Measurements from ENCODE around the gene MEIKIN. TPM values are rescaled to one million over a fixed set of nuclear protein-coding genes. Genes with fewer than 3 reads are reported as not detected.

MEIKIN gene
- total and polyA plus RNA-seq, 2 of the 8 experiments (the other 6 are each of a cell fraction or from before 2014, with no cell fraction given), result not detected

GRCh38 chr5:131783874-131784273, 161.6 kb downstream of the MEIKIN start:
- no peak for TF ChIP-seq POLR2AphosphoS5 (IDR thresholded peaks at IDR 0.05; ENCODE audit: low read depth, low read length)
- TF ChIP-seq BCL11A (IDR thresholded peaks at IDR 0.05; ENCODE audit: low read depth in 2 of 2, low read length in 2 of 2), result no peak
- TF ChIP-seq CTCF (IDR thresholded peaks at IDR 0.05; ENCODE audit: control extremely low read depth in 1 of 3, insufficient read depth in 1 of 3, low read depth in 1 of 3, low read length in 3 of 3), result no peak
- TF ChIP-seq CTBP2 (IDR thresholded peaks at IDR 0.05; ENCODE audit: borderline replicate concordance, insufficient read depth, insufficient read length, low read length), result no peak
- Histone ChIP-seq H3K4me1 (replicated peaks in 1 of 4; ENCODE audit: control insufficient read depth in 3 of 4, insufficient read depth in 4 of 4, low read length in 3 of 4) (0 out of 7 replicates have a peak, but pooled peaks cover 0 to 2% (median 0%) of the 10 kb centered on the region in 4 experiments), H3K27ac (ENCODE audit: low read depth, low read length) (no peak overlapping the region), H3K9me3 (ENCODE audit: insufficient read depth in 2 of 2, low read depth in 1 of 2, low read length in 1 of 2) (no peaks in the 10 kb centered on the region), H3K36me3 (ENCODE audit: control insufficient read depth in 2 of 4, insufficient read depth in 4 of 4, low read length in 3 of 4) (no peaks in the 10 kb centered on the region), H3K23me2 (ENCODE audit: low read depth, low read length) (no peaks in the 10 kb centered on the region), H2BK120ac (replicated peaks; ENCODE audit: low read depth, low read length) (no peak overlapping the region), H2AK5ac (ENCODE audit: low read depth, low read length) (no peak overlapping the region), H3K79me1 (ENCODE audit: low read depth, low read length) (peaks cover 3% of the 10 kb centered on the region; the same call in 1 of the 2 replicates), H4K91ac (replicated peaks; ENCODE audit: insufficient read length, low read length) (no peak overlapping the region), H3K27me3 (replicated peaks in 1 of 4; ENCODE audit: control insufficient read depth in 3 of 4, extremely low read depth in 1 of 4, insufficient read depth in 3 of 4, low read length in 3 of 4) (no peaks in the 10 kb centered on the region), H4K8ac (ENCODE audit: extremely low read depth, insufficient read depth, low read length) (no peak overlapping the region), H2BK12ac (ENCODE audit: low read depth, low read length) (no peak overlapping the region), H3K79me2 (ENCODE audit: control insufficient read depth in 1 of 2, insufficient read depth in 2 of 2, low read length in 2 of 2) (peaks cover 0 to 80% of the 10 kb centered on the region in 2 experiments; a peak in 3 of 4 replicates), H3K56ac (replicated peaks; ENCODE audit: insufficient read length, low read depth, low read length) (no peak overlapping the region), H3K4ac (replicated peaks; ENCODE audit: insufficient read length, low read depth, low read length) (no peak overlapping the region), H3K4me2 (ENCODE audit: insufficient read depth in 1 of 2, low read depth in 2 of 2, low read length in 2 of 2) (no peak overlapping the region), H3K18ac (ENCODE audit: extremely low read depth, low read length) (no peak overlapping the region), H3K4me3 (ENCODE audit: extremely low read depth in 1 of 4, insufficient read depth in 2 of 4, low read depth in 3 of 4, low read length in 4 of 4) (no peak overlapping the region), H3K9ac (replicated peaks in 1 of 4; ENCODE audit: extremely low read depth in 1 of 4, low read depth in 3 of 4, low read length in 3 of 4) (no peak overlapping the region), H2AFZ (ENCODE audit: low read length) (no peak overlapping the region), H3K23ac (ENCODE audit: insufficient read length) (no peak overlapping the region), H2BK15ac (ENCODE audit: low read length) (no peak overlapping the region), H2BK20ac (ENCODE audit: low read length) (no peak overlapping the region), H2BK5ac (ENCODE audit: low read depth, low read length) (no peak overlapping the region), H4K20me1 (replicated peaks in 1 of 2; ENCODE audit: control insufficient read depth in 1 of 2, insufficient read depth in 2 of 2, low read length in 2 of 2) (peaks cover 6 to 10% of the 10 kb centered on the region in 2 experiments), H3K14ac (ENCODE audit: insufficient read length) (no peak overlapping the region), H4K5ac (ENCODE audit: insufficient read length, low read depth, low read length) (no peak overlapping the region)
- 56% methylated on average over 1 of the region's 1 CpG; no CpG with 5 or more reads in 1 of the 2 experiments for WGBS, 2 experiments (ENCODE audit: extremely low coverage in 1 of 2, insufficient coverage in 1 of 2, insufficient read length in 1 of 2, insufficient replicate concordance in 2 of 2, low coverage in 1 of 2, low lambda C conversion rate in 2 of 2, missing lambda C conversion rate in 1 of 2)
- no peak for FAIRE-seq
- POLR2A ChIA-PET (ENCODE audit: partially characterized antibody), result interaction anchor here (0.7 kb wide), 1 partner anchor 13 kb away, joined by 3 read pairs; the partner anchor contains the start of gene FNIP1
- no peak for DNase-seq (ENCODE audit: low read depth in 1 of 2, low spot score in 2 of 2)
- CTCF ChIA-PET (ENCODE audit: partially characterized antibody), result interaction anchor here (0.9 to 1.4 kb wide), 2 partner anchors 13 to 196 kb away, joined by 3 to 4 read pairs; partner anchors contain the start of gene FNIP1
